ENCODE results near the gene PCBD2.
"Not testable (repeated sequence)": the region's sequence is repeated elsewhere in the genome, so short reads cannot be mapped to it uniquely, and the experiment has no call there.

PCBD2 gene

GRCh38 chr5:134904610-134905245, at the start of gene PCBD2:
TSS of gene PCBD2 (plus strand) at chr5:134905131. CDS start at chr5:134905140, 9 bp downstream.
- DNase-seq (peak; percentile 96), ATAC-seq (peak; percentile 94)

DNA sequence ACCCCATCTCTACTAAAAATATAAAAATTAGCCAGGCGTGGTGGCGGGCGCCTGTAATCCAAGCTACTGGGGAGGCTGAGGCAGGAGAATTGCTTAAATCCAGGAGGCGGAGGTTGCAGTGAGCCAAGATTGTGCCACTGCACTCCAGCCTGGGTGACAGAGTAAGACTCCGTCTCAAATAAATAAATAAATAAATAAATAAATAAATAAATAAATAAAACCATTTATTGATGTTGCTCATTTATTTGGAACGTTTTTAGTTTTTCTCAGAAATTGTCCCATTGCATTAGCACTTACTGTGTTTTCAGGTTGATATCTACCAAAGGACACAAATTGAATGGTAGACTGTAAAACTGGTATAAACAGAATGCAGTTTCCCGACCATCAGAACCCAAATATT, 48.5 kb upstream of the PCBD2 start:
- ATAC-seq, DNase-seq: not testable (repeated sequence)

- DNase-seq (no peak), ATAC-seq (no peak)
Observed at GRCh38 chr5:134857401-134857800, 47.5 kb upstream of the PCBD2 start.

GRCh38 chr5:134864707-134865106, 40.2 kb upstream of the PCBD2 start:
- DNase-seq = no peak
- ATAC-seq = no peak

GRCh38 chr5:134873494-134873893, 31.4 kb upstream of the PCBD2 start:
- ATAC-seq (no peak), DNase-seq (peak; percentile 26)

DNA sequence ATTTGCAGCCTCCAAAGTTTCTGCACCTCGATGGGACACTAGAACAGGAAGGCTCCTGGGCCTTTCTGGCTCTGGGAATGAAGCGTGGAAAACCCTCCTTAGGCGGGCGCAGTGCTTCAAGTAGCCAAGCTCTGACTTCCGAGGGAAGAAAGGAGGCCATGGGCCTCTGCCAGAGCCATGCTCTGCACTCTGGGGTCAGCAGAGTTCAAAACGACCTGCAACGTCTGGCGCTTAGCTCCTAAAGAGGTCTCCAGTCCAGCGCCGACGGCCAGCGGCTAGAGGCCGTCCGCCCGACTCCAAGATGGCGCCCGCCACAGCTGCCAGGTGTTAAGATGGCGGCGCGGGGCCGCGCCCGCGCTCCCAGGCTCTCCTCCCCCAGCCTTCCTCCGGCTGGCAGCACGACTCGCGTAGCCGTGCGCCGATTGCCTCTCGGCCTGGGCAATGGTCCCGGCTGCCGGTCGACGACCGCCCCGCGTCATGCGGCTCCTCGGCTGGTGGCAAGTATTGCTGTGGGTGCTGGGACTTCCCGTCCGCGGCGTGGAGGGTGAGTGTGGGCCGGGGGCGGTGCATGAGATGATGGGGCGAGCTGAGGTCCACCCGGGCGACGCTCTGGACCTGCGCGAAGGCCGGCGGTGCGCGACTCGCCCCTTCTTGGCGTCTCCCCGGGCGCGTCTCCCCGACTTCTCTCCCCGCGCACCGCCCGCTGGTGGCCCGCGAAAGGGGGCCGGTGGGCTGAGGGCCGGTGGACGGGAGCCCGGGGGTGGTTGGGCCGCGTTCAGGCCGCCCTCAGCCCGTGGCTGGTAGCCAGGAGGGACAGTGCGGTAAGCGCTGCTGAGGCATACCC, 30.7 kb upstream of the PCBD2 start, which contains the start of gene TXNDC15:
Gene TXNDC15, plus strand, starts transcription at position 385 of the 844 bp plus-strand sequence. Its CDS starts 57 bp downstream, at position 442.
- peak; percentile 89 for ATAC-seq

DNA sequence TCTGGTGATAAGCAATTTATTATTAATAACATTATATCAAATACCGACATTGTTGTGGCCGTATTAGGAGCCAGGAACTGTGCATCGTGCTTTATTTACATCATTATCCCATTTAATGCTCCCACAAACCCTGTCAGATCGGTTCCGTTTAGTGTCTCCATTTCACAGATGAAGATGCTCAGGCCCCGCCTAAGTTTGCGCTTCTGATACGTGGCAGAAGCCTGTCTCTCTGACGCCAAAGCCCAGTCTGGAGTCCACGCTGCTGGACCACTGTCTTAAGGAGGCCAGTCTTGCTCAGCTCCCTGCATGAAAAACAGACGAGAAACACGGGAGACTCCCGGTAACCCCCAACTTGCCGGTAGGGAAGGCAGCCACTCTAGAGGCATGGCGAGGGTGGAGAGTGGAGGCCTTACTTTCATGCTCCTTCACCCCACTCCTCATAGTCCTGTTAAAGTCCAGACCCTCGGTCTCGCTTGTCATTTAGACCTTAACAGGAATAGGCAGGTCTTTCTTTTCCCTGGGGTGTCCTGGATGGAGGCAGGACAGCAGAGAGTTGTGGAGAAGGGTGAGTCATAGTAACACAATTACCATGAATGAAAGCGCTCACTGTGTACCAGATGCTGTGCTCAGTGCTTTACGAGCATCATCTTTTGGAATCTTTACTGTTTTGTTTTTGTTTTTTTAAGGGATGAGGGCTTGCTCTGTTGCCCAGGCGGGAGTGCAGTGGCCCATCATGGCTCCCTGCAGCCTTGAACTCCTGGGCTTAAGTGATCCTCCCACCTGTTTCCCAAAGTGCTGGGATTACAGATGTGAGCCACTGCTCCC, 29.9 kb upstream of the PCBD2 start:
- DNase-seq (peak; percentile 49), ATAC-seq (peak; percentile 53)

More for the DNA sequence above, 30.7 kb upstream of the PCBD2 start, which contains the start of gene TXNDC15:
- DNase-seq = peak; percentile 82

- ATAC-seq (no peak), DNase-seq (no peak)
Observed at GRCh38 chr5:134877159-134877558, 27.8 kb upstream of the PCBD2 start.

DNA sequence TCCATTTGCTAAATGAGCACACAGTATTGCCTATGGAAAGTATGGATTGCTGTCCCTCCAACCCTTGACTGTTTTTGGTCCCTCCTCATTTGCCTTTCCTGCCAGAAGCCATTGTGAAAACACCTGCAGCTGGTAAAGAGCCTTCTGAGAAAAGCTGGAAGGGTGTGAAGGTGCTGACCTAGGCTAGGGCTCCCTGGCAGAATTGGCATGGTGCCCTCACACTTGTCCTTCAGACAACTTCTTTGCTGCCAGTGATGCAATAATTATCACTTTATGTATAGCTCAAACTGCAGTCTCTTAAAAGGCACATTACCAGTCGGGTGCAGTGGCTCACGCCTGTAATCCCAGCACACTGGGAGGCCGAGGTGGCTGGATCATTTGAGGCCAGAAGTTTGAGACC, 26.5 kb upstream of the PCBD2 start:
- ATAC-seq (no peak), DNase-seq (no peak)

DNA sequence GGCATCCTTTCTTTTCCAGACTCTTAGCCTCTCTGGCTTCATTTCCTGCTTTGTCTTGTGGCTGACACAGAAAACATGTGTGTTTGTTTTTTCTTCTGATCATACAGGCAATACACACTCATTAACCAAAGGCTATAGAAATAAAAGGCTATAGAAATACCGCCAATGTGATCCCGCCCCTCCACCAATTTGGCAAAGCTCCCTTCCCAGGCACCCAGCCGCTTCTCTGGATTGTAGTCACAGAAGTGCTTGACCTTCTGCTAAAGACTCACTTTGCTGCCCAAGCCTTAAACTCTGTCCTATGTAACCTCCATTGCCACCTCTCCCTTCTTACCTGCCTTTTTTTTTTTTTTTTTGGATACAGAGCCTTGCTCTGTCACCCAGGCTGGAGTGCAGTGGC, 25.5 kb upstream of the PCBD2 start:
- ATAC-seq (no peak), DNase-seq (no peak)

DNA sequence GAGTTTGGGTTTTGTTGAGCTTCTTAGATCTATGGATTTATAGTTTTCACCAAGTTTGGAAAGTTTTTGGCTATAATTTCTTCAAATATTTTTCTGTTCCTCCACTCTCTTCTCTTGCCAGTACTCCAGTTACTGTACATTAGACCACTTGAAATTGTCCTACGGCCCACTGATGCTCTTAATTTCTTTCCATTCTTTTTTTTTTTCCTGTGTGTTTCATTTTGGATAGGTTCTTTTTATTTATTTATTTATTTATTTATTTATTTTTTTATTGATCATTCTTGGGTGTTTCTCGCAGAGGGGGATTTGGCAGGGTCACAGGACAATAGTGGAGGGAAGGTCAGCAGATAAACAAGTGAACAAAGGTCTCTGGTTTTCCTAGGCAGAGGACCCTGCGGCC, 24.0 kb upstream of the PCBD2 start:
- not testable (repeated sequence) for ATAC-seq, DNase-seq

DNA sequence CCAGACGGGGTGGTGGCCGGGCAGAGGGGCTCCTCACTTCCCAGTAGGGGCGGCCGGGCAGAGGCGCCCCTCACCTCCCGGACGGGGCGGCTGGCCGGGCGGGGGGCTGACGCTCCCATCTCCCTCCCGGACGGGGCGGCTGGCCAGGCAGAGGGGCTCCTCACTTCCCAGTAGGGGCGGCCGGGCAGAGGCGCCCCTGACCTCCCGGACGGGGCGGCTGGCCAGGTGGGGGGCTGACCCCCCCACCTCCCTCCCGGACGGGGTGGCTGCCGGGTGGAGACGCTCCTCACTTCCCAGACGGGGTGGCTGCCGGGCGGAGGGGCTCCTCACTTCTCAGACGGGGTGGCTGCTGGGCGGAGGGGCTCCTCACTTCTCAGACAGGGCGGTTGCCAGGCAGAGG, 23.2 kb upstream of the PCBD2 start:
- DNase-seq, ATAC-seq: not testable (repeated sequence)

GRCh38 chr5:134887593-134888159, 17.3 kb upstream of the PCBD2 start:
- DNase-seq = no peak
- no peak for ATAC-seq

- no peak for ATAC-seq
- DNase-seq = no peak
Observed at GRCh38 chr5:134889335-134889734, 15.6 kb upstream of the PCBD2 start.

GRCh38 chr5:134891473-134891872, 13.5 kb upstream of the PCBD2 start:
- ATAC-seq (no peak), DNase-seq (no peak)

- ATAC-seq = no peak
- DNase-seq = no peak
Observed at GRCh38 chr5:134892282-134892681, 12.6 kb upstream of the PCBD2 start.

- DNase-seq (no peak), ATAC-seq (no peak)
Observed at GRCh38 chr5:134892926-134893325, 12.0 kb upstream of the PCBD2 start.

DNA sequence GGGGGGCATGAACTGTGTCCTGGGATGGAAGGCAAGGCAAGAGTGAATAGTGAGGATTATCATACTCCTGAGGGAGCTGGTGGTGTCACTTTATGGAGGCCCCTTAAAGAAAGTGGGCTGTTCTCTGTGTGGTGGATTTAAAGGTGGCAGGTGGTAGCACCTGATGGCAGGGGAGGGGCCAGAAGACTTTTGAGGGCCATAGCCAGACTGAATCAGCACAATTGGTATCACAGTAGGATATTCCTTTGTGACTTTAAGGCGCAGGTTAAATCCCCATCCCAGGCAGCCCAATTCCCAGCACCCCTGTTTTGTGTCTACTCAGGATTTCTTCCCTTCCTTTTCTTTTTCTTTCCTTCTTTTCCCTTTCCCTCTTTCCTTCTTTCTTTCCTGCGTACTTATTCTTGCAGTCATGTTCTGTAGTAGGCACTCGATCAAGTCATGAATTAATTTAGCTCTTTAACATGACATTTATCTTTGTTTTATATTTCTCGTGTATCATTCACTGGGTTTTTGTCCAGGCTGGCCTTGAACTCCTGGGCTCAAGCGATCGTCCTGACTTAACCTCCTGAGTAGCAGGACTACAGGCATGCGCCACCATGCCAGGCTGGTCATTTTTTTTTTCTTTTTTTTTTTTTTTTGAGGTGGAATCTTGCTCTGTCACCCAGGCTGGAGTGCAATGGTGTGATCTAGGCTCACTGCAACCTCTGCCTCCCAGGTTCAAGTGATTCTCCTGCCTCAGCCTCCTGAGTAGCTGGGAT, 11.0 kb upstream of the PCBD2 start:
- ATAC-seq (no peak), DNase-seq (no peak)

- no peak for DNase-seq
Observed at GRCh38 chr5:134902071-134902801, 2.7 kb upstream of the PCBD2 start.

DNA sequence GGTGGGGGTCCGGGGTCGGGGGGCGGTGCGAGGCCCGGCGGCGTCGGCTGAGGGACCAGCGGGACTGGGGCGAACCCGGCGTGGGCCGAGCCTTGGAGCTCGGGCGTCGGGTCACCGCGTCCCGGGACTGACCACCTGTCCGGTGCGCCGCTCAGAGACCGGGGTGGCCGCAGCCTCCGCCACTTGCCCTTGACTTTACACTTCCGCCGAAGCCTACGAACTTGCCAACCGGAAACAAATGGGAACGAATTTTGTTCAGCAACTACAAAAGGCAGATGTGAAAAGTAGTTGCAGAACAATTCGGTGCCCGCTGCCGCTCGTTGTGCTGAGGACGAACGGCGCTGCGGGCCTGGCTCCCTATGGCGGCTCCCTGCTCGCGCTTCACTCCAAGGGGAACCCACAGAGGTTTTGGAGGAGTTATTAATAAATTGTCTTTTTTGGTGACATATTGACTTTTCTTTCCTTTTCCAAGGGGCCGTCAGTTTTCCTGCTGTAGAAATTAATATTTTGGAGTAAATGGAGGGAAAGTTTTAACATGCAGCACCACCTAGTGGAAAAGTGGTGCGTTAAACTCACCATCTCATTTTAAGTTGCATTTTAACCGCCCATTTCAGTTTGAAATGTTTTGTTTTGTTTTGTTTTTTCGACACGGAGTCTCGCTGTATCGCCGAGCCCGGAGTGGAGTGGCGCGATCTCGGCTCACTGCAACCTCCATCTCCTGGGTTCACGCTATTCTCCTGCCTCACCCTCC, 490 bp downstream of the PCBD2 start:
- DNase-seq (peak; percentile 25), ATAC-seq (peak; percentile 5)

More at GRCh38 chr5:134902071-134902801, 2.7 kb upstream of the PCBD2 start:
- ATAC-seq = no peak

Measured in stimulated activated naive CD8-positive, alpha-beta T cell treated with anti-CD3 and anti-CD28 coated beads, Interleukin-15, Interleukin-2, amounts not matched to agents 100 U/mL and 50 U/mL, for 24 hours (primary cell).